ENCODE data around the gene TMEM54.

DNA sequence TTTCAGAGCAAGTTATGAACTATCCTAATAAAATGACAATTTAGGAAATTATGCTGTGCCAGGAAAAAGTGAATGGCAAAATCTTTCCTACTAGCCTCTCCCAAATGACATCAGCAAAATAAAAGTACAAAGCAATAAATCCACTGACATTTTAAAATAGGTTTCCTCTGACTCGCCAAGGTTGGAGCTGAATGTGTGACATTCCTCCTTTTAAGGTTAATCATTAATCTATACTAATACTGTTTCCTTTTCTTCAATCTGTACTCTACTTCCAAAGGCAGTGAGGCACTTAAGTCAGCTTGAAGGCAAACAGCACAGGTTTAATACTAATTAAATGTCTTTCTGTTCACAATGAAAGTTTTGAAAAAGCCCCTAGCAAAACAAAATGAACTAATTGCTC is 47.7 kb upstream of the TMEM54 start:
- no peak for TF ChIP-seq POLR2A (IDR thresholded peaks at IDR 0.05)
- peak; percentile 47 to 72 (median 58) for TF ChIP-seq POLR2AphosphoS5 (IDR thresholded peaks at IDR 0.05)
- TF ChIP-seq, protein P1, sequence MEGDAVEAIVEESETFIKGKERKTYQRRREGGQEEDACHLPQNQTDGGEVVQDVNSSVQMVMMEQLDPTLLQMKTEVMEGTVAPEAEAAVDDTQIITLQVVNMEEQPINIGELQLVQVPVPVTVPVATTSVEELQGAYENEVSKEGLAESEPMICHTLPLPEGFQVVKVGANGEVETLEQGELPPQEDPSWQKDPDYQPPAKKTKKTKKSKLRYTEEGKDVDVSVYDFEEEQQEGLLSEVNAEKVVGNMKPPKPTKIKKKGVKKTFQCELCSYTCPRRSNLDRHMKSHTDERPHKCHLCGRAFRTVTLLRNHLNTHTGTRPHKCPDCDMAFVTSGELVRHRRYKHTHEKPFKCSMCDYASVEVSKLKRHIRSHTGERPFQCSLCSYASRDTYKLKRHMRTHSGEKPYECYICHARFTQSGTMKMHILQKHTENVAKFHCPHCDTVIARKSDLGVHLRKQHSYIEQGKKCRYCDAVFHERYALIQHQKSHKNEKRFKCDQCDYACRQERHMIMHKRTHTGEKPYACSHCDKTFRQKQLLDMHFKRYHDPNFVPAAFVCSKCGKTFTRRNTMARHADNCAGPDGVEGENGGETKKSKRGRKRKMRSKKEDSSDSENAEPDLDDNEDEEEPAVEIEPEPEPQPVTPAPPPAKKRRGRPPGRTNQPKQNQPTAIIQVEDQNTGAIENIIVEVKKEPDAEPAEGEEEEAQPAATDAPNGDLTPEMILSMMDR (IDR thresholded peaks at IDR 0.05), result no peak
- TF ChIP-seq EP300 (IDR thresholded peaks at IDR 0.05), result peak in 3 of 4 donors; percentile 43 to 68 (median 55)

Measured in sigmoid colon (tissue), 4 donors.